ENCODE measurements around the gene STRC.
"Not testable (repeated sequence)": the region's sequence is repeated elsewhere in the genome, so short reads cannot be mapped to it uniquely, and the experiment has no call there.

Gene STRC

GRCh38 chr15:43618700-43619099 lies at the start of gene STRC:
Gene STRC, minus strand, starts transcription at chr15:43618800. Its CDS starts 78 bp downstream, at chr15:43618722.
- H3K4me3 ChIP-seq (ENCODE audit: low read length) = not testable (repeated sequence)

GRCh38 chr15:43666177-43666576 lies 47.6 kb upstream of the STRC start:
- not testable (repeated sequence) for H3K4me3 ChIP-seq (ENCODE audit: low read length)

- not testable (repeated sequence) for H3K4me3 ChIP-seq (ENCODE audit: low read length)
These were observed 44.7 kb upstream of the STRC start for GRCh38 chr15:43663333-43663732.

DNA sequence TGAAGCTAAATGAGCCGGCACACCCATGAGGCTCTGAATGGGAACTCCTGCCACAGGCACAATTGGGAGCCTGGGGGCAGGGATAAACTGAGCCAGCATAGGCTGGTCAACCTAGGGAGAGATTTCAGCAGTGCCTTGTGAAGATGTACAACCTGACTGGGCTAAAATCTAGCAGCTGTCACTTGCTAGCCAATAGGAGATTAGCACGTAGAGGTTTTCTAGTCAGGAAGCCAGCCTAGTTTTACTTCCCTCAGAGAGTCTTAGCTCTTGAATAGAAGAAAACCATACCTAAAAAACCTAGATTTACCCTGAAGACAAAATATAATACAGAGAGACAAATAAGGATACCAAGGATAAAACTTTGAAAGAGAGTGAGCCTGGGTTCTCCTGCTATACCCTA lies 43.7 kb upstream of the STRC start:
- not testable (repeated sequence) for H3K4me3 ChIP-seq (ENCODE audit: low read length)

- H3K4me3 ChIP-seq (ENCODE audit: low read length) = not testable (repeated sequence)
These were observed 41.1 kb upstream of the STRC start for GRCh38 chr15:43659727-43660126.

DNA sequence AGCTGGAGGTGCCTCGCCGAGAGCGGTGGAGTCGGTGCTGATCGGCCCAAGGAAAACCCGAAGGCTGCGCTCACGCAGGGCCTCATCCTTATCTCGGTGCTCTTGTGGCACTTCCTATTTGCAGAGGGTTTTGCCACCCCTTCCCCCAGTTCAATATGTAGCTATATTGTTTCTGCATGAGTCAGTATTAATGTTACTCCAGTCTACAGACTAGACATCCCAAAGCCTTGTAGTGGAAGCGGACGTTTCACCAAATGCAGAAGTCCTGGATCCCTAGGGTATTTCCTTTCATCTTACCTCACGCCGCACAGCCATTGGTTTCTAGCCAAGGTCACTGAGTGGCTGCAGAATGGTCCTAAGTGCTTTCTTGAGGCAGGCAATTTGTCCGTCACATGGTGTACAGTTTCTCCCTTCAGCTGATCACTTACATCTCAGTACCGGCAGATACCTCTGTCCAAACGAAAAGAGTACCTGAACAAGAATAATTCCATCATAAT lies 30.9 kb upstream of the STRC start:
- not testable (repeated sequence) for H3K4me3 ChIP-seq (ENCODE audit: low read length)

DNA sequence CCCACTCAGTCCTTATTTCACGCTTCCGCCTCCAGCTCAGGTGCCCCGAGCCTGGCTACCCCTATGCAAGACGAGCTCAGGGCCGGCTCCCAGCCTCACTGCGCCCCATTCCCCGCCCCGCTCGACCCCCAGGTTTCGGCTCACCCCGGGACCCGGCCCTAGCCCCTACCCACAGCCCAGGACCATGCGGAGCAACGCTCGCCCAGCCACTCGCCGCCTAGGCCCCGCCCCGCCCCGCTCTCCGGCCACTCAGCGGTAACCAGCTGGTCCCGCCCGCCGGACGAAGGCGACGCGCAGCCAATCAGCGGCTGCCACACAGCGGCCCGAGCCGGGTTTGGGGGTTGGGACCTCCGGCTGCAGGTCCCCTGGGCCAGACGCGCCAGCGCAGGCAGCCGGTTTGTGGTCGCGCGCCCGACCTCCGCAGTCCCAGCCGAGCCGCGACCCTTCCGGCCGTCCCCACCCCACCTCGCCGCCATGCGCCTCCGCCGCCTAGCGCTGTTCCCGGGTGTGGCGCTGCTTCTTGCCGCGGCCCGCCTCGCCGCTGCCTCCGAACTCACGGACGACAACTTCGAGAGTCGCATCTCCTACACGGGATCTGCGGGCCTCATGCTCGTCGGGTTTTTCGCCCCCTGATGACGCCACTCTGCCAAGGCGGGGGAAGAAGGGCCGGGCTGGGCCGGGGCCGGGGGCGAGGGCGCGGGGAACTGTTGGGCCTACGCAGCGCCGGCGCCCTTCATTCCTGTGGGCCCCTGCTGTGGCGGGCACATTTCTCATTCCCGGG lies 30.2 kb upstream of the STRC start, which contains the start of gene CATSPER2:
TSS of gene CATSPER2 (minus strand) at position 196 of the 781 bp plus-strand sequence. CDS start 783 bp downstream, outside the sequence.
- H3K4me3 ChIP-seq (ENCODE audit: low read length) = no peak within 1 kb of the TSS
- no peak for TF ChIP-seq ZNF274 (IDR thresholded peaks at IDR 0.05; ENCODE audit: low read depth, low read length)

GRCh38 chr15:43638464-43639204 lies 20.0 kb upstream of the STRC start:
- H3K4me3 ChIP-seq (ENCODE audit: low read length) = peak overlapping the region; percentile 42; the same call in 1 of the 2 replicates

DNA sequence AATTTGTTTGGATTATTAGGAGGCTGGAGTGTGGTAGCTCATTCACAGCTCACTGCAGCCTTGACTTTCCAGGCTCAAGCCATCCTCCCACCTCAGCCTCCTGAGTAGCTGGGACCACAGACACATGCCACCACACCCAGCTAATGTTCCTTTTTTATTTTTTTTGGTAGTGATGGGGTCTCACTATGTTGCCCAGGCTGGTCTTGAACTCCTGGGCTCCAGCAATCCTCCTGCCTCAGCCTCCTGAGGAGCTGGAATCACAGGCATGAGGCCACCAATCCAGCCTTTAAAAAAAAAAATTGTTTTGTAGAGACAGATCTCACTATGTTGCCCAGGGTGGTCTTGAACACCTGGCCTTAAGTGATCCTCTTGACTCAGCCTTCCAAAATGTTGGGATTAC lies 8.3 kb upstream of the STRC start:
- not testable (repeated sequence) for H3K4me3 ChIP-seq (ENCODE audit: low read length)

DNA sequence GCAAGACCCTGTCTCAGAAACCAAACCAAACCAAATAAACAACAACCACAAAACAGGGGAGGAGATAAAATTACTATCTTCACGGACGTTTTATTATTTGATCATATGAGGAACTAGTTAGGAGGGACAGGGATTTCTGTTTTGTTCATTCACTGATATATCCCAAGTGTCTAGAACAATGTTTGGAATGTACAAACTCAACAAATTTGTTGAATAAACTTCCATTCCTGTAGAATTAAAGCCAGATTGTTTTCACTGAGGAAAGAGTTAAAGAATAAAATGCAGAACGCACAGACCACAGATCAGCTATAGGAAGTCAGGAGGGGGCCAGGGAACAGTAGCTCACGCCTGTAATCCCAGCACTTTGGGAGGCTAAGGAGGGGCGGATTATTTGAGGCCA lies 6.5 kb upstream of the STRC start:
- no peak overlapping the region for H3K4me3 ChIP-seq (ENCODE audit: low read length)
- TF ChIP-seq ZNF274 (IDR thresholded peaks at IDR 0.05; ENCODE audit: low read depth, low read length) = no peak

GRCh38 chr15:43622068-43622799 lies 3.6 kb upstream of the STRC start:
- not testable (repeated sequence) for H3K4me3 ChIP-seq (ENCODE audit: low read length)

GRCh38 chr15:43617750-43618149 lies 850 bp downstream of the STRC start:
- H3K4me3 ChIP-seq (ENCODE audit: low read length) = not testable (repeated sequence)

GRCh38 chr15:43602233-43602632 lies 16.4 kb downstream of the STRC start:
- H3K4me3 ChIP-seq (ENCODE audit: low read length) = not testable (repeated sequence)

DNA sequence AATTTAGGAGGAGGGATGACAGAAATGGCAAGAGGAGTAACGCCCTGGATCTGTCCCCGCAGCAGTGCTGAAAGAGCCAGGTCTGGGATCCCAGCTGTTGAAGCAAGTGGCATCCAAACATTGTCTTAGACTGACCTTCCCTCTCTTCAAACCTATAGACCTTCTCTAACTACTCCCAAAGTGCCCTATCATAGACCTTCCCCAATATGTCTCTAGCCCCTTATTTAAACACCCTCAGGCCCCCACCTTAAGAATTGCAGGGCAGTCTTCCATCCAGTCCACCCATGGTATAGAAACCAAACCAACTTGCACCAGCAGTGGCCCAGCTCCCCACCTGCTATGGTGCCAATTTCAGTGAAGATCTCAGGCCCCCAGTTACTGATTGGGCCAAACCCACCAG lies 18.4 kb downstream of the STRC start:
- H3K4me3 ChIP-seq (ENCODE audit: low read length) = not testable (repeated sequence)

DNA sequence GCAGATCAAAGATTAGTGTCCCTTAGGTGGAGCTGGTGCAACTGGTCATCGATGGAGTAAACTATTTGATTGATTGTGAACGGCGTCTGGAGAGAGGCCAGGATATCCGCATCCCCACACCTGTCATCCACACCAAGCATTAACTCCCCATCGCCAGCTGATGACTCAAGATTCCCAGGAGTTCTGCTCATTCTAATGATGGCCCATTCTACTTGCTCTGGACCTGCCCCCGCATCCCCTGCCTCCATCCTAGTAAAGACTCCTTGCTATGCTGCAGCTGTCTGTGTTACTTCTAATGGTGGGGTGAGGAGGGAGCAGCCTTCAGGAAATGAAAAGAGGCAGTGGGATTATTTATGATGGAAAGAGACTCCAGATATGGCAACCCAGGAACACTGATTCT lies 19.5 kb downstream of the STRC start:
- not testable (repeated sequence) for H3K4me3 ChIP-seq (ENCODE audit: low read length)

DNA sequence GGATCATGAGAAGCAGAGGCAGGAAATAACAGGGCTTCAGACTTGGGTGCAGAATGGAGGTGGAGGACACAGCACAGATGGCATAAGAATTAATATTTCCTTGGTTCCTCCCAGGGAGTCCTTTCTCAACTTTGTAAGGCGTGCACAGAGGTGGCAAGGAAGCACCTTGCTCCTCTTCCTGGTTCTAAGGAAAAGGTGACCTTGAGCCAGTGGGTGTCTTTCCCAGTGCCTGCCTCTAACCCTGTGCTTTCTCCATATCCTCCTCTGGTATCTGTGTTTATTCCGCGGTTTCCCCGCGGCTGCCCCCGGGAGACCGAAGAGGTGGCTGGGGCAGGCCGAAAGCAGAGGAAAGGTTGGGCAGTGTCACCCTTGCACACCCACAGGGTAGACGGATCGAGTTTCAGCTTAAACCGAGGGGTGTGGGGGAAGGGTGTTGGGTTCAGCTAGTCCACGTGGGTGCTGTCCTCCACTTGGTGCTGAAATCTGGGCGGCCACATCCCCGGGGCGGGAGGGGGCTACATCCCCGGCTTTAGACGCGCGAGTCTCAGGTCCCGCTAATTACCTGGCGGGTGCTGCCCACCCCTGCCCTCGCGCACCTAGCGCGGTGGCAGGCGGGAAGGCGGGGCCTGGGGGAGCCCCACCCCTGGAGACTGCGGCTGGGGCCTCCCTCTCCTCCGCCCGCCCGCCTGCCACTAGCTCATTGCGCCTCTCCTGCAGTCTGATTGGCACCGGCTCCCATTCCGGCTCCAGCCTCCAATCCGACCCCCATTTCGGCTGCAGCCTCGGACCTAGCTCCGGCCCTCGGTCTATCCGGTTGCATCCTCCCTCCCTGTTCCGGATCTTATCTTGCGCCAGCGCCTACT lies 25.0 kb downstream of the STRC start, which contains the start of gene CKMT1B:
TSS of gene CKMT1B (plus strand) at position 700 of the 863 bp plus-strand sequence. CDS start 192 bp downstream, outside the sequence.
- not testable (repeated sequence) for H3K4me3 ChIP-seq (ENCODE audit: low read length)

GRCh38 chr15:43592841-43593240 lies 25.8 kb downstream of the STRC start:
- H3K4me3 ChIP-seq (ENCODE audit: low read length) = not testable (repeated sequence)

- not testable (repeated sequence) for H3K4me3 ChIP-seq (ENCODE audit: low read length)
These were observed 28.7 kb downstream of the STRC start, which contains the start of gene PPIP5K1 for GRCh38 chr15:43589778-43590466. Gene PPIP5K1, minus strand, starts transcription at chr15:43590208. Its CDS starts 5,704 bp downstream, at chr15:43584504.

DNA sequence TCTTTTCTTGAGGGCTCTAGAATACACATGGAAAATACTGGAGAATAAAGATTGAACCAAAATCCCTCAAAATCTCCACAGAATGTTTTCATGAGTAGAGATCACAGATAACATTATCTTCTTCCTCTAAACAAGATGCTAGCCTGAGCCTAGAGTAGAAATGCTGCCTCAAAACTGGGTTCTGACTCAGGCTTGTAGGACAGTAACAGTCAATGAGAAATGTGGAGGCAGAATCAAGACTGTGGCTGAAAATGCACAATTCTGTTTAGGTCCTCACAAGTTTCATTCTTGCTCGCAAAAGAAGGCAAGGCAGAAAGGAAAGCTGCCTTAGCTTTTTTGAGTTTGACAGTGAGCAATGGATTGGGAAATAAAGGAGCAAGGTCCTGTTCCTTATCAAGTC lies 44.0 kb downstream of the STRC start:
- not testable (repeated sequence) for H3K4me3 ChIP-seq (ENCODE audit: low read length)
